Cardiac fibroblast (primary cell): Measurements from ENCODE around the gene SH3RF3.
A peak's percentile ranks its signal among the peaks of the same experiment; 100 is the strongest.

Experiments
- DNase-seq, 2 donors: peaks; one replicate each; pipeline versions ENCODE4 v3.0.0 to v3.0.0-alpha.2; 2010; ENCODE audit warnings: low read depth in 2 of 2
- H3K4me3 ChIP-seq, 2 donors: replicated peaks in 1 of 2; 1 replicate in 1 of 2; 2 replicates in 1 of 2; pipeline ENCODE4 v1.5.1; 2011; ENCODE audit warnings: low read depth in 2 of 2, low read length in 2 of 2, mild to moderate bottlenecking in 2 of 2, moderate library complexity in 1 of 2
- TF ChIP-seq, protein P1 (sequence below): IDR thresholded peaks from one replicate; pipeline ENCODE4 v1.5.1; 2011; ENCODE audit warnings: low read depth, mild to moderate bottlenecking, low read length, inconsistent platforms

SH3RF3 gene

GRCh38 chr2:109208071-109208950 is 79.3 kb downstream of the SH3RF3 start:
- TF ChIP-seq, protein P1, sequence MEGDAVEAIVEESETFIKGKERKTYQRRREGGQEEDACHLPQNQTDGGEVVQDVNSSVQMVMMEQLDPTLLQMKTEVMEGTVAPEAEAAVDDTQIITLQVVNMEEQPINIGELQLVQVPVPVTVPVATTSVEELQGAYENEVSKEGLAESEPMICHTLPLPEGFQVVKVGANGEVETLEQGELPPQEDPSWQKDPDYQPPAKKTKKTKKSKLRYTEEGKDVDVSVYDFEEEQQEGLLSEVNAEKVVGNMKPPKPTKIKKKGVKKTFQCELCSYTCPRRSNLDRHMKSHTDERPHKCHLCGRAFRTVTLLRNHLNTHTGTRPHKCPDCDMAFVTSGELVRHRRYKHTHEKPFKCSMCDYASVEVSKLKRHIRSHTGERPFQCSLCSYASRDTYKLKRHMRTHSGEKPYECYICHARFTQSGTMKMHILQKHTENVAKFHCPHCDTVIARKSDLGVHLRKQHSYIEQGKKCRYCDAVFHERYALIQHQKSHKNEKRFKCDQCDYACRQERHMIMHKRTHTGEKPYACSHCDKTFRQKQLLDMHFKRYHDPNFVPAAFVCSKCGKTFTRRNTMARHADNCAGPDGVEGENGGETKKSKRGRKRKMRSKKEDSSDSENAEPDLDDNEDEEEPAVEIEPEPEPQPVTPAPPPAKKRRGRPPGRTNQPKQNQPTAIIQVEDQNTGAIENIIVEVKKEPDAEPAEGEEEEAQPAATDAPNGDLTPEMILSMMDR = no peak
- peak in 1 of 2 donors; percentile 35 for DNase-seq
- H3K4me3 ChIP-seq = no peak overlapping the region

DNA sequence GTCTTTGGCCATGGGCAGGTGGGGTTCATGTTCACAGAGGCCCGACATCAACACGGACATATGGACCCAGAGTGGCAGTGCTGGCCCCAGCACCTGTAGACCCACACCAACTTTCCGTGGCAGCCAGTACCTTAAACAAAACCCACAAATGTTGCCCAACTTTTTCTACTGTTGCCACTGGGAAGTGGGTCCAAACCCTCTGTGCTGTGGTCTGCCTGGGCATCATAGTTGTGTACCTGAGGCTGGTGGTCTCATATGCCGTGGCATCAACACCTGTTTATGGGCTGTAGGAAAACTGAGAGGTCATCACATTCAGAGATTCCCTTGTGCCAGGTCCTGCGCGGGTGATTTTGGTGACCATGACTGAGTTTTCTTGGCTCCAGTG is 79.9 kb downstream of the SH3RF3 start:
- TF ChIP-seq, protein P1 = no peak
- DNase-seq = no peak
- no peak overlapping the region for H3K4me3 ChIP-seq

- TF ChIP-seq, protein P1 = no peak
- DNase-seq = peak; percentile 77 to 83
- H3K4me3 ChIP-seq = no peak overlapping the region
Observed at GRCh38 chr2:109209412-109209811, 80.4 kb downstream of the SH3RF3 start.

GRCh38 chr2:109209941-109210340 is 80.9 kb downstream of the SH3RF3 start:
- H3K4me3 ChIP-seq = no peak overlapping the region
- no peak for DNase-seq
- TF ChIP-seq, protein P1 = no peak

DNA sequence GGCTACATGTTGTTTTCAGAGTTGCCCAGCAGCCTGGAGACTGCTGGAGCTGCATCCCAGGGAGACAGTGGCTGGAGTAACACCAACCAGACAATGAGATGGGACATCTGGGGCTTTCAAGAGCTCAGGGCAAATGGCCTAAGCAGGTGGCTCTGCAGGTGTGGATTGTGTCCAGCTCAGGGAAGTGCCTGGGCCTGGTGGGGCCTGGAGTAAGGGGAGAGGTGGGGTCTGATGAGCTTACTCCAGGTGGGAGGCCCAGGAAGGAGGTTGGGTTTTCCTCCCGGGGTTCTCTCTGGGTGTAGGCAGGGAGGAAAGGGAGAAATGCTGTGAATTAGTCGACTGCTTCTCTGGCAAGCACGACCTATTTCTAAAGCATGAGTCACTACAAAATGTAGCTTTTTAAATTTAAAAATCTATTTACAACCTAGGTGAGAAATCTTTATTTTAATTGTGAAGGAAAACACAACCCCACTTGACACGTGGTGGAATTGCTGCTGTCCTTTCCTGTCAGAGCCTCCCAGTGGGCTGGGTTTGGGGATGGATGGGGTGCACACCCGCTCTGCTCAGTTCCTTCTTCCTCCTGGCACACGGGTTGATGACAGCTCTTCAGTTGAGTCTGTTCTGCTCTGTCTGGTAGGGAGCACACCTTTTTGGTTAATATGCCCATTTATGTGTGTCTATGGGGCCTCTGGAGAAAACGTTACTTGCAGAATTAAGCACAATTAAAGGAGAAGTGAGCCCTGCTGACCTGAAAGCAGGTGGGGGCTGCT is 81.6 kb downstream of the SH3RF3 start:
- no peak overlapping the region for H3K4me3 ChIP-seq
- TF ChIP-seq, protein P1 = no peak

DNA sequence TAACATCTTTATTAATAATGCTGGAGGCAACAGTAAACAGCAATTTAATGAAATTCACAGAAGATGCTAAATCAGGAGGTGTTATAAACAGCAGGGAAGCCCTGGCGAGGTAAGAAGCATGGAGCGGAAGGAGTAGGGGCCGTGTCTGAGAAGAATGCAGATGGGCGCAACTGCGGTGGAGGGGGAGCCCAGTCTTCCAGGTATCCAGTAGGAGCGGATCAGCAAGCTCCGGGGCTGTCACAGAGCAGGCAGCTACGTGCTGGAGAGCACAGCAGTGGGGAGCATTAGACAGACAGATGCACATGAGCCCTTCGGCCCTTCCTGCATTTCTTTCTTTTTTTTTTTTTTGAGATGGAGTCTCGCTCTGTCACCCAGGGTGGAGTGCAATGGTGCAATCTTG is 82.3 kb downstream of the SH3RF3 start:
- TF ChIP-seq, protein P1 = no peak
- DNase-seq = no peak
- no peak overlapping the region for H3K4me3 ChIP-seq

More for the DNA sequence above, 81.6 kb downstream of the SH3RF3 start:
- DNase-seq = peak; percentile 29 to 51
